HepG2 (cell line): ENCODE data around the gene GNRH2.

ENCODE experiments used
- AGO1 ChIP-seq: fragments of 200-400 bp; formaldehyde crosslinking; IDR thresholded peaks from 2 replicates; pipeline ENCODE4 v1.6.1; 2017; ENCODE audit warnings: mild to moderate bottlenecking, low read depth, low read length, moderate library complexity; ENCODE audit not compliant: poor library complexity, severe bottlenecking
- CHD2 ChIP-seq: IDR thresholded peaks from 2 replicates; pipeline ENCODE4 v1.6.1; 2011; ENCODE audit warnings: low read depth, low read length, improper control_type of control experiment
- CTCF ChIP-seq: sonication (generic); formaldehyde crosslinking; IDR thresholded peaks from 2 replicates; pipeline ENCODE4 v1.5.0; 2020; ENCODE audit warnings: mild to moderate bottlenecking, missing genetic modification reagents, moderate library complexity
- HDAC6 ChIP-seq: fragments of 200-600 bp; sonication (generic); IDR thresholded peaks from 2 replicates; pipeline ENCODE4 v1.7.0; 2017; ENCODE audit warnings: mild to moderate bottlenecking, antibody characterized with exemption, low read length, low read depth
- JUN ChIP-seq: sonication (generic); formaldehyde crosslinking; IDR thresholded peaks from 2 replicates; pipeline ENCODE4 v1.4.0; 2020; ENCODE audit warnings: mild to moderate bottlenecking, missing genetic modification reagents
- ZBTB46 ChIP-seq: sonication (generic); formaldehyde crosslinking; IDR thresholded peaks from 2 replicates; pipeline ENCODE4 v1.4.0; 2020; ENCODE audit warnings: mild to moderate bottlenecking, missing genetic modification reagents, borderline replicate concordance

GRCh38 chr20:3011752-3012151 lies 31.7 kb upstream of the GNRH2 start:
- TF ChIP-seq JUN (CRISPR knock-in tag) (no peak), CTCF (no peak), HDAC6 (no peak), CHD2 (no peak), ZBTB46 (CRISPR knock-in tag) (no peak), AGO1 (no peak)
